ENCODE measurements around the gene ACVR1.

Gene ACVR1

DNA sequence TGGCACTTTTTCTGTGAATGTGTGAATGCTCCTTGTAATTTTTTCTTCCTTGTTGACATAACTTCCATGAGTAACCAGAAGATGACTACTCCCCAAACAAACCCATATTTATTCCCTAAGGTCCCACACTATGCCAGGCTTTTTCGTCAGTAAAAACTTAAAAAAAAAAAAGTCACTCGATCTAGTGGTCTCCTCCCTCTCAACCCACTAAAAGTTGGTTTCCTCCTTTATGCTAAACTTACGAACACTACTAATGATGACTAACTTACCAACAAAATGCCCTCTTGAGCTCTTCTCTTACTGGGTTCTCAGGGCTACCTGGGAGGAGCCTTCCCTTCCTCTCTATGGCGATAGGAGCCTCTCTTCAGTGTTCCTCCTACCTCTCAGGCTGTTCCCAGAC, 18.2 kb downstream of the ACVR1 start:
- no peak overlapping the region for H3K4me3 ChIP-seq (ENCODE audit: low read depth, low read length)
- H3K9me3 ChIP-seq (ENCODE audit: control insufficient read depth, insufficient read depth, low read length): no peaks in the 10 kb centered on the region
- no peaks in the 10 kb centered on the region for H3K4me1 ChIP-seq (ENCODE audit: control insufficient read depth, insufficient read depth, low read length)
- no peak overlapping the region for H3K27ac ChIP-seq (ENCODE audit: low read depth, low read length)
- H3K27me3 ChIP-seq (ENCODE audit: control insufficient read depth, insufficient read depth, low read length): no peaks in the 10 kb centered on the region
- no peak overlapping the region for H3K9ac ChIP-seq (ENCODE audit: low read depth, low read length)
- no peaks in the 10 kb centered on the region for H3K36me3 ChIP-seq (ENCODE audit: control insufficient read depth, insufficient read depth, low read length)

DNA sequence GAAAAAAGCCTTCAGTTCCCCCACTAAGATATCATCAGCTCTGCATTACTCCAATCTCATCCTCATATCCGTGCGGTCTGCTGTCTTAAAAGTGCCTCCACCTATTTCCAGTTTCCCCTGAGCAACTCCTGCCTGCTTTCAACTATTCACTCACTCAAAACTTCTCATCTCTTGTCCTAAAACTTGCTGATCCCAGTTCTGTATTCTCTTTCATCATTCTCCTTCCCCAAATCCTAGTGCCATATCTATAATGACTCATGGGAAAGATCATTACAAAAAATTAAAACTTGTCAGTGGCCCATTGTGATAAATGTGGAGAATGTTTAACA, 20.0 kb downstream of the ACVR1 start:
- no peaks in the 10 kb centered on the region for H3K9me3 ChIP-seq (ENCODE audit: control insufficient read depth, insufficient read depth, low read length)
- no peaks in the 10 kb centered on the region for H3K4me1 ChIP-seq (ENCODE audit: control insufficient read depth, insufficient read depth, low read length)
- no peak overlapping the region for H3K9ac ChIP-seq (ENCODE audit: low read depth, low read length)
- no peak overlapping the region for H3K27ac ChIP-seq (ENCODE audit: low read depth, low read length)
- no peak overlapping the region for H3K4me3 ChIP-seq (ENCODE audit: low read depth, low read length)
- H3K27me3 ChIP-seq (ENCODE audit: control insufficient read depth, insufficient read depth, low read length): no peaks in the 10 kb centered on the region
- no peaks in the 10 kb centered on the region for H3K36me3 ChIP-seq (ENCODE audit: control insufficient read depth, insufficient read depth, low read length)

DNA sequence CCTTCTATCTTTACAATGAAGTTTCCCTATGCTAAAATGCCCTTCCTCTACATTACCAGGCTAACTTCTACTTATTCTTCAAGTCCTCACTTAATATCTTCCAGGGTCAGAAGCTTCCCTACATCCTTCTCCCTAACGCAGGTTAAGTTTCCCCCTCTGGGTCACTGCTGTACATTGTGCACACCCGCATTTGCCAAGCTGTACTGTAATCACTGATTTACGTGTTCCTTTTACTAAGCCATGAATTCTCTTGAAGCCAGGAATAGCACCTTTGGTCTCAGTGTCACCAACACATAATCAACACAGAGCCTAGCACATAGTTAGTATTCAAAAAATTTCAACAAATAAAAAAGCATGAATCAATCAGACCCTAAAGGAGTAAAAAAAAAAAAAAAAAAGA, 22.3 kb downstream of the ACVR1 start:
- H3K36me3 ChIP-seq (ENCODE audit: control insufficient read depth, insufficient read depth, low read length): no peaks in the 10 kb centered on the region
- no peaks in the 10 kb centered on the region for H3K9me3 ChIP-seq (ENCODE audit: control insufficient read depth, insufficient read depth, low read length)
- no peaks in the 10 kb centered on the region for H3K27me3 ChIP-seq (ENCODE audit: control insufficient read depth, insufficient read depth, low read length)
- H3K27ac ChIP-seq (ENCODE audit: low read depth, low read length): no peak overlapping the region
- no peaks in the 10 kb centered on the region for H3K4me1 ChIP-seq (ENCODE audit: control insufficient read depth, insufficient read depth, low read length)
- H3K9ac ChIP-seq (ENCODE audit: low read depth, low read length): no peak overlapping the region
- H3K4me3 ChIP-seq (ENCODE audit: low read depth, low read length): no peak overlapping the region

DNA sequence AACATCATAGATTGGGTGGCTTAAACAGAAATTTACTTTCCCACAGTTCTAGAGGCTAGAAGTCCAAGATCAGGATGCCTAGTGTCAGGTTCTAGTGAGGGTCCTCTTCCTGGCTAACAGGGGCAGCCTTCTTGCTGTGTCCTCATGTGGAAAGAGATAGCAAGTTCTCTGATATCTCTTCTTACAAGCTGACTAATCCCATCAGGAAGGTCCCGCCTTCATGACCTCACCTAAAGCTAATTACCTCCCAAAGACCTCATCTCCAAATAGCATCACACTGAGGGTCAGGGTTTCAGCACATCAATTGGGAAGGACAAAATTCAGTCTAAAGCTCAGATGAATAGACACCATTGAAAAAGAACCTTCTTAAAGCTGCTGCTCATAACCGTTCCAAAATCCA, 22.9 kb downstream of the ACVR1 start:
- no peaks in the 10 kb centered on the region for H3K4me1 ChIP-seq (ENCODE audit: control insufficient read depth, insufficient read depth, low read length)
- H3K36me3 ChIP-seq (ENCODE audit: control insufficient read depth, insufficient read depth, low read length): no peaks in the 10 kb centered on the region
- no peak overlapping the region for H3K27ac ChIP-seq (ENCODE audit: low read depth, low read length)
- no peak overlapping the region for H3K4me3 ChIP-seq (ENCODE audit: low read depth, low read length)
- H3K9ac ChIP-seq (ENCODE audit: low read depth, low read length): no peak overlapping the region
- H3K27me3 ChIP-seq (ENCODE audit: control insufficient read depth, insufficient read depth, low read length): no peaks in the 10 kb centered on the region
- H3K9me3 ChIP-seq (ENCODE audit: control insufficient read depth, insufficient read depth, low read length): no peaks in the 10 kb centered on the region

DNA sequence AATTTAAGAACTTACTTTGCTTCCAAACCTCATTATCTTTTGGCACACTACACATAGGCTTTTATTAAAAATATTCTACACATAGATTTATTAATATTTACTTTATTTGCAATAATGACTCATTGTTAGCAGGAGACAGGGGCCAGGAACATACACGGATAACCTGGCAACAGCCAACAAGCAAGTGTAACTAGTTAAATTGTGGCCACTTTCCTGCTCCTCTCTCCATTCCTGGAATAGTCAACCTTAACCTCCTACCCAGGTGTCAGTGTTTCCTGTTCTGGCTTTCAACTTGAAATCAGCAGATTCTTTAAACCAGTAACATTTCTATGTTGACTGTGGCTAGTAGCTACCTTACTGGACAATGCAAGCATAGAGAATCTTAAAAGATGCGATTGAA, 26.5 kb downstream of the ACVR1 start:
- Histone ChIP-seq H3K4me3 (ENCODE audit: low read depth, low read length) (no peak overlapping the region), H3K27me3 (ENCODE audit: control insufficient read depth, insufficient read depth, low read length) (no peaks in the 10 kb centered on the region), H3K9me3 (ENCODE audit: control insufficient read depth, insufficient read depth, low read length) (no peaks in the 10 kb centered on the region), H3K36me3 (ENCODE audit: control insufficient read depth, insufficient read depth, low read length) (no peaks in the 10 kb centered on the region), H3K27ac (ENCODE audit: low read depth, low read length) (no peak overlapping the region), H3K4me1 (ENCODE audit: control insufficient read depth, insufficient read depth, low read length) (peaks cover 6% of the 10 kb centered on the region), H3K9ac (ENCODE audit: low read depth, low read length) (no peak overlapping the region)

DNA sequence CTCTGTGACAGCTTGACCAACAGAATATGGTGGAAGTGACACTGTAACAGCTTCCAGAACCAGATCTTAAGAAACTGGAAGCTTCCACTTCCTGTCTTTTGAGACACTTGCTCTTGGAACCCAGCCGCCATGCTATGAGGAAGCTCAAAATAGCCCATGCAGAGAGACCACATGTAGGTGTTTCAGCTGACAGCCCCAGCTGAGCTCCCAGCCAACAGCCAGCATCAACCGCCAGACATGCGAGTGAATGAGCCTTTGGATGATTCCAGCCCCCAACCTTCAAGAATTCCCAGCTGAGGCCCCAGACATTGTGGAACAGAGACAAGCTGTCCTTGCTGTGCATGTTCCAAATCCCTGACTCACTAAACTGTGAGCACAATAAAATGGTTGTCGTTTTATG, 27.9 kb downstream of the ACVR1 start:
- H3K36me3 ChIP-seq (ENCODE audit: control insufficient read depth, insufficient read depth, low read length): no peaks in the 10 kb centered on the region
- H3K4me1 ChIP-seq (ENCODE audit: control insufficient read depth, insufficient read depth, low read length): peaks cover 6% of the 10 kb centered on the region
- no peak overlapping the region for H3K9ac ChIP-seq (ENCODE audit: low read depth, low read length)
- H3K9me3 ChIP-seq (ENCODE audit: control insufficient read depth, insufficient read depth, low read length): no peaks in the 10 kb centered on the region
- H3K4me3 ChIP-seq (ENCODE audit: low read depth, low read length): no peak overlapping the region
- H3K27ac ChIP-seq (ENCODE audit: low read depth, low read length): no peak overlapping the region
- no peaks in the 10 kb centered on the region for H3K27me3 ChIP-seq (ENCODE audit: control insufficient read depth, insufficient read depth, low read length)

DNA sequence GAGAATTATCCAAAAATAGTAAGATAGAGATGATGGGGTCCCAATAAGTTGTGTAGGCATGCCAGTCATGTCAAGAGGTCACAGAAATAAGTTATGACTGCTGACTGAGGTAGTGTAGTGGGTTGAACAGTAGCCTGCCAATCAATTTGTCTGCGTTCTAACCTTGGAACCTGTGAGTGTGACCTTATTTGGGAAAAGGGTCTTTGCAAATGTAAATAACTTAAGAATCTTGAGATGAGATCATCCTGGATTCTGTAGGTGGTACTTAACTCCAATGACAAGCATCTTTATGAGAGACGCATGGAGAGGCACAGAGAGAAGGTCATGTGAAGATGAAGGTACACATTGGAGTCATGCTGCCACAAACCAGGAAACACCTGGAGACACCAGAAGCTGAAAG, 31.0 kb downstream of the ACVR1 start:
- H3K9ac ChIP-seq (ENCODE audit: low read depth, low read length): no peak overlapping the region
- no peaks in the 10 kb centered on the region for H3K27me3 ChIP-seq (ENCODE audit: control insufficient read depth, insufficient read depth, low read length)
- no peaks in the 10 kb centered on the region for H3K36me3 ChIP-seq (ENCODE audit: control insufficient read depth, insufficient read depth, low read length)
- H3K9me3 ChIP-seq (ENCODE audit: control insufficient read depth, insufficient read depth, low read length): no peaks in the 10 kb centered on the region
- H3K4me3 ChIP-seq (ENCODE audit: low read depth, low read length): no peak overlapping the region
- peaks cover 15% of the 10 kb centered on the region for H3K4me1 ChIP-seq (ENCODE audit: control insufficient read depth, insufficient read depth, low read length)
- no peak overlapping the region for H3K27ac ChIP-seq (ENCODE audit: low read depth, low read length)

DNA sequence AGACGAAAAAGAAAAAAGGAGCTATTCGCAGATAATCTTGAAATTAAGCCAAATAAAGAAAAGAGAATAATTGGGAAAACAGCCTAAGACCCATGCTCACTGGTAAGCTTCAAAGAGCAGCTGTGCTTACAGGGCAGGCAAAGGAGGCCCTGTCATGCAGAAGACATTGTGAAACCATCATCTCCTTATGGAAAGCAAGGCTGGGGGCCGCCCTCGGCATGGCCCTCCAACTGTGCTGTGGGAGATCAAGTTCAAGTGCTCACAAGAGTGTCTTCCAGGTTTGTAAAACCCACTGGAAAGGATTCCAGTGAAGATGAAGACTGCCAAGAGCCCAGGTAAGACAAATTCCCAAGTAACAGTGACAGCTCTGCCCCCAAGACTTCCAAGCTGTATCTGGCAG, 32.2 kb downstream of the ACVR1 start:
- H3K9ac ChIP-seq (ENCODE audit: low read depth, low read length): no peak overlapping the region
- no peak overlapping the region for H3K4me3 ChIP-seq (ENCODE audit: low read depth, low read length)
- peaks cover 25% of the 10 kb centered on the region for H3K4me1 ChIP-seq (ENCODE audit: control insufficient read depth, insufficient read depth, low read length)
- no peaks in the 10 kb centered on the region for H3K36me3 ChIP-seq (ENCODE audit: control insufficient read depth, insufficient read depth, low read length)
- H3K27ac ChIP-seq (ENCODE audit: low read depth, low read length): no peak overlapping the region
- H3K27me3 ChIP-seq (ENCODE audit: control insufficient read depth, insufficient read depth, low read length): no peaks in the 10 kb centered on the region
- no peaks in the 10 kb centered on the region for H3K9me3 ChIP-seq (ENCODE audit: control insufficient read depth, insufficient read depth, low read length)

DNA sequence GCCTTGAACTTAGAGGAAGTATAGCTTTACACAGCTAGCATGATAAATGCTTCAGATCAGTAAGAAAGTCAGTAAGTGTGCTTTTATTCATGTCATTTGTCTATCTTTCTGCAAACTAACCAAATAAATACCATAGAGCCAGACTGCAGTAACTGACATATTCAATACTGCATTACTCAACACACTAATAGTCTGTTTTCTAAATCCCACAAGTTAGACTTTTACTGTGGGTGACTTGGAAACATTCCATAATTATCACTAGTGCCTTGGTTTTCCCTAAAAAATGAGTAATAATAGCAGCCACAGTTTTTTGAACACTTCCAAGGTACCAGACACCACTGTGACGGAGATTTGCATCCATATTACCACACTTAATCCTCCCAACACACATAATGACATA, 33.0 kb downstream of the ACVR1 start:
- H3K27me3 ChIP-seq (ENCODE audit: control insufficient read depth, insufficient read depth, low read length): no peaks in the 10 kb centered on the region
- no peak overlapping the region for H3K4me3 ChIP-seq (ENCODE audit: low read depth, low read length)
- peaks cover 33% of the 10 kb centered on the region for H3K4me1 ChIP-seq (ENCODE audit: control insufficient read depth, insufficient read depth, low read length)
- no peak overlapping the region for H3K27ac ChIP-seq (ENCODE audit: low read depth, low read length)
- H3K9ac ChIP-seq (ENCODE audit: low read depth, low read length): no peak overlapping the region
- no peaks in the 10 kb centered on the region for H3K36me3 ChIP-seq (ENCODE audit: control insufficient read depth, insufficient read depth, low read length)
- no peaks in the 10 kb centered on the region for H3K9me3 ChIP-seq (ENCODE audit: control insufficient read depth, insufficient read depth, low read length)

DNA sequence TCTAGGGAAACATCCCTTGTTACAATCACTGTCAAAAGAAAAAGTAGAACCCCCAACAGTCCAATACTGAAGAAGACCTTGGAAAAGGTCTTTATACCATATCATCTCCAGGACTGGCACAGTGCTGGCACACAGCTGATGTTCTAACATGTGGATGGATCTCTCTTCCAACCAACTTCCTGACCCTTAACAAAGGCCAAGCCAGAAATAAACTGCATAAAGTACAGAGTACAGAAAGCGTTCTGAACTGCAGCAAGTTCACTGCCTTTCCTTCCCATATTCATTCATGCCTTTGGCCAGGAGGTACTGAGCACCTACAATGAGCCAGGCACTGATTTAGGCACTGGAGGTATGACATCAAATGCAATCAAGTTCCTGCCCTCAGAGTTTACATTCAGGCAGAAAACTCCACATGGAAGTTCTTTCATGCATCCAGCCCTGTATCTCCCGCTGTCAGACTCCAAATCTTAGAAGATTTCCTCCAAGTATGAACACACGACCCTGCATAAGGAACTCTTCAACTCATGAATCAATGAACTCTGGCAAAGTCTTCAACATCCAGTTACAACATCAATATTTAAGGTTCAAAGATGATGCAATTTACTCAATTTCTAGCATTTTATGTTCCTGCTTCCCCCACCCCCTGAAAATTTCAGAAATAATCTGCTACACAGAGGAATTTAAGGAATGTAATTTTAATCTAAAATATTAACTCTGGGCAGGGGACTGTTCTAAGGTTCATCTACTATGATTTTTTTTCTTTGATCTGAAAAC, 33.8 kb downstream of the ACVR1 start:
- H3K27me3 ChIP-seq (ENCODE audit: control insufficient read depth, insufficient read depth, low read length): no peaks in the 10 kb centered on the region
- no peaks in the 10 kb centered on the region for H3K36me3 ChIP-seq (ENCODE audit: control insufficient read depth, insufficient read depth, low read length)
- no peak overlapping the region for H3K4me3 ChIP-seq (ENCODE audit: low read depth, low read length)
- H3K27ac ChIP-seq (ENCODE audit: low read depth, low read length): no peak overlapping the region
- no peak overlapping the region for H3K9ac ChIP-seq (ENCODE audit: low read depth, low read length)
- H3K4me1 ChIP-seq (ENCODE audit: control insufficient read depth, insufficient read depth, low read length): peaks cover 41% of the 10 kb centered on the region
- no peaks in the 10 kb centered on the region for H3K9me3 ChIP-seq (ENCODE audit: control insufficient read depth, insufficient read depth, low read length)

DNA sequence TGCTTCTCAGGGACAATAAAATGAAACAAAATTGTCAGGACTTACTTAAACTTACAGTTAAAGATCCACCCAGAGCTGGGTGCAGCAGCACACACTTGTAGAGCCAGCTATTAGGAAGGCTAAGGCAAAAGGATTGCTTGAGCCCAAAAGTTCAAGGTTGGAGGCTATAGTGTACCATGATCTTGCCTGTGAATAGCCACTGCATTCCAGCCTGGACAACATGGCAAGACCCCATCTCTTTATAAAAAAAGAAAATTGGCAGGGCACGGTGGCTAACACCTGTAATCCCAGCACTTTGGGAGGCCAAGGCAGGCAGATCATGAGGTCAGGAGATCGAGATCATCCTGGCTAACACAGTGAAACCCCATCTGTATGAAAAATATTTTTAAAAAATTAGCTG, 34.6 kb downstream of the ACVR1 start:
- Histone ChIP-seq H3K4me3 (ENCODE audit: low read depth, low read length) (no peak overlapping the region), H3K27me3 (ENCODE audit: control insufficient read depth, insufficient read depth, low read length) (no peaks in the 10 kb centered on the region), H3K9ac (ENCODE audit: low read depth, low read length) (no peak overlapping the region), H3K27ac (ENCODE audit: low read depth, low read length) (no peak overlapping the region), H3K36me3 (ENCODE audit: control insufficient read depth, insufficient read depth, low read length) (no peaks in the 10 kb centered on the region), H3K9me3 (ENCODE audit: control insufficient read depth, insufficient read depth, low read length) (no peaks in the 10 kb centered on the region), H3K4me1 (ENCODE audit: control insufficient read depth, insufficient read depth, low read length) (peaks cover 49% of the 10 kb centered on the region)
